OCI-LY7 (cell line): Measurements from ENCODE around the gene PDHX. TPM values are rescaled to one million over a fixed set of nuclear protein-coding genes. Genes with fewer than 3 reads are reported as not detected.

Experiments used
- BruUV-seq: library from RNA; stranded (reverse); fragments of 400-500 nt; replicated peaks from 2 replicates; lab custom pipeline; 2021; lab: Mats Ljungman, UMichigan
- CTCF ChIA-PET: fragments of 300-600 bp; sonication (Branson Sonifier 250); formaldehyde crosslinking; loops from one replicate; lab custom pipeline; 2022; ENCODE audit warnings: antibody characterized with exemption; ENCODE audit not compliant: unreplicated experiment; lab: Charles Lee
- POLR2A ChIA-PET: fragments of 300-600 bp; sonication (Branson Sonifier 250); formaldehyde crosslinking; loops from one replicate; lab custom pipeline; 2022; ENCODE audit warnings: antibody characterized with exemption; lab: Charles Lee
- DNase-seq: peaks from one replicate; pipeline ENCODE4 v3.0.0-alpha.2; 2015; ENCODE audit warnings: low spot score
- H2AFZ ChIP-seq: fragments of 200-600 bp; sonication (generic), shearing (Covaris generic); 2 replicates; pipeline ENCODE4 v1.6.1; 2014; ENCODE audit warnings: mild to moderate bottlenecking, antibody characterized with exemption, low read length, moderate library complexity
- H3K27ac ChIP-seq: fragments of 200-600 bp; sonication (generic); 2 replicates; pipeline ENCODE4 v1.5.1; 2014; ENCODE audit warnings: mixed run types, low read depth, mild to moderate bottlenecking, moderate library complexity, low read length, inconsistent platforms; ENCODE audit not compliant: poor library complexity, severe bottlenecking
- H3K36me3 ChIP-seq: fragments of 200-600 bp; sonication (generic); 2 replicates; pipeline ENCODE4 v1.6.1; 2014; ENCODE audit warnings: mild to moderate bottlenecking, antibody characterized with exemption, low read length, moderate library complexity, mixed read lengths; ENCODE audit not compliant: insufficient read depth
- H3K4me1 ChIP-seq: fragments of 200-600 bp; sonication (generic); 2 replicates; pipeline ENCODE4 v1.5.1; 2014; ENCODE audit warnings: mild to moderate bottlenecking, low read length; ENCODE audit not compliant: insufficient read depth, poor library complexity, severe bottlenecking
- H3K4me2 ChIP-seq: fragments of 200-600 bp; sonication (generic); 2 replicates; pipeline ENCODE4 v1.6.1; 2014; ENCODE audit warnings: mild to moderate bottlenecking, low read length
- H3K4me3 ChIP-seq: fragments of 200-600 bp; sonication (generic); 2 replicates; pipeline ENCODE4 v1.5.1; 2014; ENCODE audit warnings: mild to moderate bottlenecking, low read depth, low read length; ENCODE audit not compliant: poor library complexity, severe bottlenecking
- H3K79me2 ChIP-seq: fragments of 200-600 bp; sonication (generic); 2 replicates; pipeline ENCODE4 v1.6.1; 2016; ENCODE audit warnings: low read depth, mild to moderate bottlenecking, low read length, moderate library complexity, mixed read lengths; ENCODE audit not compliant: insufficient read depth
- H3K9me2 ChIP-seq: fragments of 200-600 bp; sonication (generic); 2 replicates; pipeline ENCODE4 v1.6.1; 2016; ENCODE audit warnings: mild to moderate bottlenecking, low read length, mixed read lengths; ENCODE audit not compliant: insufficient read depth
- H3K9me3 ChIP-seq: fragments of 200-600 bp; sonication (generic); 2 replicates; pipeline ENCODE4 v1.6.1; 2014; ENCODE audit warnings: mild to moderate bottlenecking, mixed run types, low read length, mixed read lengths
- H4K20me1 ChIP-seq: fragments of 200-600 bp; sonication (generic); 2 replicates; pipeline ENCODE4 v1.6.1; 2014; ENCODE audit warnings: mild to moderate bottlenecking, antibody characterized with exemption, low read length, moderate library complexity, mixed read lengths; ENCODE audit not compliant: insufficient read depth
- EZH2phosphoT487 ChIP-seq: fragments of 200-600 bp; sonication (generic); IDR thresholded peaks from 2 replicates; pipeline ENCODE4 v1.6.1; 2018; ENCODE audit warnings: low read depth, borderline replicate concordance, mild to moderate bottlenecking, mixed run types, antibody characterized with exemption, low read length, moderate library complexity, mixed read lengths
- intact Hi-C: fragments of 100-400 bp; cut with micrococcal nuclease; formaldehyde crosslinking; loops from one replicate; pipeline ENCODE4 v1.10.0; 2022; ENCODE audit not compliant: unreplicated experiment
- total RNA-seq, 2 experiments: library from RNA; depleted of rRNA in 1 of 2; stranded (reverse); fragments of >200 nt in 1 of 2; shearing (Covaris generic) in 1 of 2; gene quantifications; 2 replicates each; pipeline ENCODE4 v1.2.3, GENCODE V29; 2014 to 2022
- TF ChIP-seq, protein P1 (sequence below): fragments of 200-600 bp; sonication (generic); conservative IDR thresholded peaks from 2 replicates; pipeline ENCODE4 v1.5.1; 2014; ENCODE audit warnings: mild to moderate bottlenecking, antibody characterized with exemption, low read length, moderate library complexity, mixed read lengths

The PDHX gene
- total RNA-seq, 2 experiments from 2014 or later = 18.0 to 50.9 TPM

DNA sequence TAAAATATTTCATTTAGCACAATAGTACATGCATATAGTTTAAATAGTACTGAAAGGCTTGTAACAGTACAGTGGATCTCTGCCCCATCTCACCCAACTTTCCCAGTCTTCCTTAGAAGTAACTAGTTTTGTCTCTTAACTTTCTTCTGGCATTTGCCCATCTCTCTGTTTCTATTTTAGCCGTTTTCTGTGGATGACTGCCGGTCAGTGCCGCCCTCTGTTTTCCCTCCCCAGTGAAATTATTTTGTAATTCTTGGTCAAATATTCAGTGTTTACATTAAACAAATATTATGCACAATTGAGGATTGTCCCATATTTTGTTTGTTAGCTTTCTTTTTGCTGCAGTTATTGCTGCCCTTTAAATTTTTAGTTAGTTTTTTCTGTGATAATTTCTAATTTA is 8.3 kb downstream of the PDHX start:
- peaks cover 11% of the 10 kb centered on the region; the same call in 1 of the 2 replicates for H3K79me2 ChIP-seq

DNA sequence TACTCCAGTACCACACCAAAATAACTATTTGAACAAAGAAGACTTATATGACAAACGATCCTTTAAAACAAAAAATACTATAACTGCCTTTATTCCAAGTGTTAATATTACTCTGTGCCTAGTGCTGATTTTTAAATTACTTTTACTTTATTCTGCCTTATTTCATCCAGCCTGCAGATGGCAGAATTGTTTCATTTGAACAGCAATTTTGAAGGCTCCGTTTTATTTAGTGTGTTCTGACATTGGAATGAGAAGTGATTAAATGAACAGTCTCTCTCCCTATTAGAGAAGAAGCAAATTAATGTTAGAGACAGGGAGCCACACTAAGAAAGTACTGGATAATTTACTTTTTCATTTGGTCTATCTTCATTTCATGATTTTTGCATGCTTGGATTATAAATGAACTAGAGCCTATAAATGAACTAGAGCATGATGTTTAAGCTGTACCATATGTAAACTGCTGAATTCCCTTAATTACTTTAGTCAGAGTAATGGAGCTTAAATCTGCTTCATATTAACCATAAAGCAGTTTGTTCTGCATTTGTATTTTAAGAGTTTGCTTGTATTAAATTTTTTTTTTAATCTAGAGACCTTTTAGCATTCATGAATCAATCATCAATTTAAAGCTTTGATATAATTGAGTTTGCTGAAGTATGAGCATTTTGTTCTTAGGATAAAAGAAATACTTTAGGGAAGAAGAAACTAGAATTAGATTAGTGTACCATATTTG is 9.8 kb downstream of the PDHX start:
- Histone ChIP-seq H3K4me1 (no peaks in the 10 kb centered on the region), H3K79me2 (peaks cover 11% of the 10 kb centered on the region; the same call in 1 of the 2 replicates), H3K9me2 (no peaks in the 10 kb centered on the region), H3K9me3 (no peaks in the 10 kb centered on the region), H2AFZ (no peak overlapping the region), H3K4me2 (no peak overlapping the region), H3K4me3 (no peak overlapping the region), H3K36me3 (no peaks in the 10 kb centered on the region; the same call in 1 of the 2 replicates), H4K20me1 (peaks cover 24% of the 10 kb centered on the region), H3K27ac (no peak overlapping the region)
- DNase-seq = peak; percentile 58
- TF ChIP-seq, protein P1, sequence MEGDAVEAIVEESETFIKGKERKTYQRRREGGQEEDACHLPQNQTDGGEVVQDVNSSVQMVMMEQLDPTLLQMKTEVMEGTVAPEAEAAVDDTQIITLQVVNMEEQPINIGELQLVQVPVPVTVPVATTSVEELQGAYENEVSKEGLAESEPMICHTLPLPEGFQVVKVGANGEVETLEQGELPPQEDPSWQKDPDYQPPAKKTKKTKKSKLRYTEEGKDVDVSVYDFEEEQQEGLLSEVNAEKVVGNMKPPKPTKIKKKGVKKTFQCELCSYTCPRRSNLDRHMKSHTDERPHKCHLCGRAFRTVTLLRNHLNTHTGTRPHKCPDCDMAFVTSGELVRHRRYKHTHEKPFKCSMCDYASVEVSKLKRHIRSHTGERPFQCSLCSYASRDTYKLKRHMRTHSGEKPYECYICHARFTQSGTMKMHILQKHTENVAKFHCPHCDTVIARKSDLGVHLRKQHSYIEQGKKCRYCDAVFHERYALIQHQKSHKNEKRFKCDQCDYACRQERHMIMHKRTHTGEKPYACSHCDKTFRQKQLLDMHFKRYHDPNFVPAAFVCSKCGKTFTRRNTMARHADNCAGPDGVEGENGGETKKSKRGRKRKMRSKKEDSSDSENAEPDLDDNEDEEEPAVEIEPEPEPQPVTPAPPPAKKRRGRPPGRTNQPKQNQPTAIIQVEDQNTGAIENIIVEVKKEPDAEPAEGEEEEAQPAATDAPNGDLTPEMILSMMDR = peak; percentile 97
- no peak for TF ChIP-seq EZH2phosphoT487
- ChIA-PET CTCF (interaction anchor here (1.0 to 1.4 kb wide), 2 partner anchors 41 to 311 kb away, joined by 3 to 4 read pairs; no protein-coding TSS in a partner anchor), POLR2A (interaction anchor here (0.7 to 1.6 kb wide), 8 partner anchors 9 to 461 kb away, joined by 3 to 6 read pairs (median 3); partner anchors contain the start of gene PDHX)
- intact Hi-C loops = loop anchor here (1.0 to 5.0 kb wide), 5 partner anchors 71 to 466 kb away; no protein-coding TSS in a partner anchor
- BruUV-seq = no TSS peak

More for the DNA sequence above, 8.3 kb downstream of the PDHX start:
- Histone ChIP-seq H3K4me3 (no peak overlapping the region), H3K9me3 (no peaks in the 10 kb centered on the region), H3K27ac (no peak overlapping the region), H3K4me2 (no peak overlapping the region), H3K36me3 (peaks cover 6% of the 10 kb centered on the region; the same call in 1 of the 2 replicates), H4K20me1 (peaks cover 24% of the 10 kb centered on the region), H2AFZ (no peak overlapping the region), H3K4me1 (no peaks in the 10 kb centered on the region), H3K9me2 (no peaks in the 10 kb centered on the region)
- intact Hi-C loops = loop anchor here (5.0 kb wide), 3 partner anchors 73 to 383 kb away; no protein-coding TSS in a partner anchor
- no peak for DNase-seq
- TF ChIP-seq EZH2phosphoT487 = no peak
- TF ChIP-seq, protein P1 = no peak
- POLR2A ChIA-PET = interaction anchor here (0.7 to 1.2 kb wide), 3 partner anchors 9 to 112 kb away, joined by 3 to 10 read pairs (median 3); no protein-coding TSS in a partner anchor
- BruUV-seq = no TSS peak
- CTCF ChIA-PET = interaction anchor here (1.4 kb wide), 1 partner anchor 312 kb away, joined by 4 read pairs; no protein-coding TSS in a partner anchor
